GM18909 (cell line): Measurements from ENCODE around the gene HOXA3.

Source experiments
- ATAC-seq: cut with Tn5 transposase; IDR thresholded peaks from one replicate; pipeline ENCODE4 v1.9.1; 2021; ENCODE audit warnings: mild to moderate bottlenecking; ENCODE audit not compliant: unreplicated experiment, poor library complexity

HOXA3 gene

DNA sequence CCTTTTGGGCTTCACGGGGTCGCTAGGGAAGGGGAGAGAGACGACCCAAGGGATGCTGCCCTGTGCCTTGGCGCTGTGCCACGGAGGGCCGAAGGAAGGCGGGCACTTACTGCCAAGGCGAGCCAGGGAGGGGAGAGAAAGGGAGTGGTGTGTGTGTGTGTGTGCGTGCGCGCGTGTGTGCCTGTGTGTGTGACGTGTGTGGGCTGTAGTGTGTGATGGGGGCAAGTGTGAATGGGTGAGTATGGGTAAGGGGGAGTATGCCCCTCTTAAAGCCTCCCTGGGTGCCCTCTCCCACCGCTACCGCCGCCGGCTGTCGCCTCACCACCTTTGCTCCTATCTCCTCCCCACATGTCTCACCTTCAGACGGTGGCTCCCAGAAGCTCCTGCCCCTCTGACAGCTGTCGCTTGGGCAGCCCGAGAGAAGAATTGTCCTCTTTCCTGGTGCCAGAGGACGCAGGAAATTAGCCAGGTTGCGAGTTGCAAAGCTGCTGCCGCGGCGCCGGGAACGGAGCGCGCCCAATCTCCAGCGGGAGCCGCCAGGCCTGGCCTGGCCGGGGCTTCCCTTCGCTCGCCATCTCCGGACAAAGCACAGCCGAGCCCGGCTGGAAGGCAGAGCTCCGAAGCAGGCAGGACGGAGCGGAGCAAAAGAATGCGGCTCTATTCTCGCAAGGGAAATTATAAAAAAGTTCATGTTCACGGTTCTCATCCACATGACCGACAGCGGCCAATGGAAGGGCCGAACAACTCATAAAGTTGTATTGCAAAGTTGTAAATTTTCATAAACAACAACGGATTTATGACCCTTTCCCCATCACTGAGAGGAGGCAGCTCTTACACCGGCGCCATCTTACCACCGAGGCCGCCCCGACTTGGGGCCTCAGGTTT is at the start of gene HOXA3:
Gene HOXA3, minus strand, starts transcription at position 653 of the 885 bp plus-strand sequence. CDS start 41,943 bp downstream, outside the sequence.
- no peak for ATAC-seq

DNA sequence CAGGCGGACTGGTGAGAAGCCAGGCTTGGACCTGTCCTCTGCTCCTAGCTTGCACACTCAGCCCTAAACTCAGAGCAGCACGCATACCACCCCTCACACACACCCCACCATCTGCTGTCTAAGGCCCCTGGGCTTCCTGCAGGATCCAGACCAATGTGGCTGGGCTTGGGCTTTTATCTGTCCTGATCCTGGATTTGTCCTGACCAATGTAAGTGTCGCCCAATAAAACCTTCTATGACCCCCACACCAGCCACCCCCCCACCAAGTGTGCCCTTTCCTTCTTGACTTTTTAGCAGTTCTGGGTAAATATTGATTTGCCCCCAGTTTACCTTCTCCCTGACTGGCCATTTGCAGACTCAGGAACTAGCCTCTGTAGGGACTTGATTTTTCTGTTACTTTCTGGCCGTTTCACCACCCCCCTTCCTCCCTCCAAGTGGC is 49.2 kb upstream of the HOXA3 start:
- ATAC-seq = no peak

DNA sequence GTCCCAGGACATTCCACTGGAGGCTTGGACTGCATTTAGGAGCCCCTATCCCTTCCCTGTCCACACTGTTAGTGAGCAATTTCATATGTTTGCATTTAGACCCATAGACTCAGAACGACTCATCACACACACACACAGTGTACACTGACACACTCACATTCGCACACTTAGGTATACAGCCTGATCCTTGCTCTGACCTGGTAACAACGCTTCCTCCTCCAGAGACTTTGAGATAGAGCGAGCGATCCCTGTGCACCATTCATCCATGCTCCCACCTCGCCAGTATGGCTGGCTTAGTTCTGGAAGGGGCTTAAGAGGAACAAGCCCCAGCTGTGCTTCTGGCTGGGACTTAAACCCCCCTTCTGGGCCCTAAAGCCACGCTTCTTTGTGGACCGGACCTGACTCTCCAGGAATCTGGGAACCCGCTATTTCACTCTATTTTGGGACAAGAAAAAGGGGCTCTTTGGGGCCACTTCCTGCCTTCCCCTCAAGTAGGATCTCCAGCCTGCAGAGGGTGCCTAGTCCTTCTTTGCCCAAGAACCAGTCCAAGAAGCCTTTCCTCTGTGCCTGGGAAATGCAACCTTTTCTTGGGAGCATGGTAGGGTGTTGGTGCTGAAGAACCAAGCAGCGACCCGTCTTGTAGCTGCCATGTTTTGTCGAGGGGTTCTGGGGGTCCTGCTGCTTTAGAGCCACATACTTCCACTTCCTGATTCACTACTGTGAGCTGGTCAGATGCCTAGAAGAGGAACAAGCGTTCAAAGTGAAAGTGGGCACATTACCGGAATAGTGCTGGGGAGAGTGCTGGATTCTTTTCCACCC is 48.6 kb upstream of the HOXA3 start:
- ATAC-seq = no peak

DNA sequence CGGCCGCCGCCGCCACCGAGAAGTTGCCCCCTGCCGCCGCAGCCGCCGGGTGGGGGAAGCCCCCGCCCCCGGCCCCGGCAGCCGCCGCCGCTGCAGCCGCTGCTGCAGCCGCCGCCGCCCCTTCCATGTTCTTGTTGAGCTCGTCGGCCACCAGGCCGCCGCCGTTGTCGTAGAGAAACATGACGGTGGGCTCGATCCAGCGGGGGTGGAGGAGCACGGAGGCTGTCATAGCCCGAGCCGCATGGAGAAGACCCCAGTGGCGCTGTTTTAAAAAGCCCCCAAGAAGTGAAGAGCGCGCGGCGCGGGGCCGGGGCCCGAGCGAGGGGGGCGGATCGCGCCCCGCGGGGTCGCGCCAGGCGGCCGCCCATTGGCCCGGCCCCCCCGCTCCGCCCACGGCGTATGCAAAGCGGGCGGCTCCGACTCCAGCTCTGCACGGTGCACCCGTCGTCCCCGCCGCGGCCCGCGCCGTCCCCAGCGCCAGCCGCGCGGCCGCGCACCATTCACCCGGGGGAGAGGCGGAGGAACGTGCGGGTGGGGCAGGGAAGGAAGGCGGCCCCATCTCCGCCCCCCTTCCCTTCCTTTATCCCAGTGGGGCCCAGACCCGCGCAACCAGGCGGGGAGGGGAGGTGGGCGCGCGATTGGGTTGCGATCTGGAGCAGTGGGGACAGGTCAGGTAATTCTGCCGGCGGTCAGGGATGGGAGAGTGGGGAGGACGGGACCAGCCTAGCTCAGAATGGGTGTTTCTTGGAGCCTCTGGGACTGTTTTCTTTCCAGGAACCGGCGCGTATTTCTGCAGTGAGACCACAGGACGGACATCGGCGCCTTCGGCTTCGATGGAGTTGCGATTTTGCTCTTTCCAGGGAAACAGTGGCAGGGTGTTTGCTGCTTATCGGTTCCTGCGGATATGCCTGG is 47.7 kb upstream of the HOXA3 start, which contains the start of gene HOXA13:
Gene HOXA13, minus strand, starts transcription at position 243 of the 912 bp plus-strand sequence. Its CDS starts 14 bp downstream, at position 229.
- no peak for ATAC-seq

DNA sequence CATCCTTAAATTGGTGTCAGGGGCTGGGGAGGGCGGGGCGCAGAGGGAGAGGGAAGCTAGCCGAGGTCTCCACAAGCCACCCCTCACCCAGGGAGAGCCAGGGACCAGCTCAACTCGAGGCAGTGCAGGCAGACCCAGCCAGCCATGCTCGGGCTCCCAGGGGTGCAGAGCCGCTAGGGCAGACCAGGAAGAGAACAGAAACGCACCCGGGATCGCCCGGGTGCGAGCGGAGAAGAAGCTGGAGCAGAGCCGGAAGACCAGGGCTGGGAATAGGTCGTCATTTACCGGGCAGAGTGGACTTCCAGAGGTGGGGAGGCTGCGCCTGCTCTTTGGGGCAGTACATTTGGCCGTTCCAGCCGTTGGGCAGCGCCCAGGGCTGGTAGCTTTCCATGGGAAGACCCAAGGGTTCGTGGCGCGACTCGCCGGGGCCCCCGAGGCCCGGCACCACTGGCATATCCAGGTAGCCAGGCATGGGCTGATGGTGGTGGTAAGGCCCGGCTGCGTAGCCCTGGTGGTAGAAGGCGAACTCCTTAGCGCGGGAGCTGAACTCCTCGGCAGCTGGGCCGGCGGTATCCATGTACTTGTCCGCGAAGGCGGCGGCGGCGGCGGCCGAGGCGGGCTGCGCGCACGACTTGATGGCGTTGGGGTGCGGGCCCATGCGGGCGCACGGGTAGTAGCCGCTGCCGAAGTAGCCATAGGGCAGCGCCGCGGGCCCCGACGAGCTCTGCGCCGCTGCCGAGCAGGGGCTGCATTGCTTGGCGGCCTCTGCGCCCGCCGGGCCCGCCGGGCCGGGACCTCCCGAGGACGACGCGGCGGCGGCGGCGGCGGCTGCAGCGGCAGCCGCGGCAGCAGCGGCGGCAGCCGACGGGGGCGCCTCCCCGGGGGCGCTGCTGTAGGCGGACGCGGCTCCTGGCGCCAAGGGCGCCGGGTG is 46.8 kb upstream of the HOXA3 start:
- ATAC-seq = no peak

DNA sequence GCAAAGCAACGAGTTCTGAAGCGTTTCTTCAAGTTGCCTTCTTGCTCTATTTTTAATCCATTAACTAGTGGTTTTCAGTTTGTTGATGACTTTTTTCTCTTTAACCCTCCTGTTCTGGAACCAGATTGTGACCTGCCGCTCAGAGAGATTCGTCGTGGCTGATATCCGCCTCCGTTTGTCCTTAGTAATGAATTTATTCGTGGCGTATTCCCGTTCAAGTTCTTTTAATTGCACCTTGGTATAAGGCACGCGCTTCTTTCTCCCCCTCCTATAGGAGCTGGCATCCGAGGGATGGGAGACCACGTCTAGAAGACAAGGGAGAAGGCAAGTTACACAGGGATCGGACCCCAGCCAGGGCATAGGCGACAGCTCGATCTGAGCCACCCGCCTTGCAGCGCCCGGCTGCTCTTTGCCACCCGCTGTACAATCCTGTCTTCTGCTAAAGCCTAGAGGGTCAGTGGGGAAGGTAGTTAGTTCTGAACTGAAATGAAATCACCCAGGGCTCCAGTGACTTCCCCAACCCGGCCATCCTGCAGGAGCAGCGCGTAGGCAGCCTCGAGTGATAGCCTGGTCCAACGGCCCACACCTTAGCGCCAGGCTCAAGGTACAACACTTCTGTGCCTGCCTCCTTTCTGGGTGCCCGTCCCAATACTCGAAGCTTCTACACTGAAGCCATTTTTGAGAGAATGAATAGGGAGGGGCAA is 45.9 kb upstream of the HOXA3 start:
- ATAC-seq = no peak

DNA sequence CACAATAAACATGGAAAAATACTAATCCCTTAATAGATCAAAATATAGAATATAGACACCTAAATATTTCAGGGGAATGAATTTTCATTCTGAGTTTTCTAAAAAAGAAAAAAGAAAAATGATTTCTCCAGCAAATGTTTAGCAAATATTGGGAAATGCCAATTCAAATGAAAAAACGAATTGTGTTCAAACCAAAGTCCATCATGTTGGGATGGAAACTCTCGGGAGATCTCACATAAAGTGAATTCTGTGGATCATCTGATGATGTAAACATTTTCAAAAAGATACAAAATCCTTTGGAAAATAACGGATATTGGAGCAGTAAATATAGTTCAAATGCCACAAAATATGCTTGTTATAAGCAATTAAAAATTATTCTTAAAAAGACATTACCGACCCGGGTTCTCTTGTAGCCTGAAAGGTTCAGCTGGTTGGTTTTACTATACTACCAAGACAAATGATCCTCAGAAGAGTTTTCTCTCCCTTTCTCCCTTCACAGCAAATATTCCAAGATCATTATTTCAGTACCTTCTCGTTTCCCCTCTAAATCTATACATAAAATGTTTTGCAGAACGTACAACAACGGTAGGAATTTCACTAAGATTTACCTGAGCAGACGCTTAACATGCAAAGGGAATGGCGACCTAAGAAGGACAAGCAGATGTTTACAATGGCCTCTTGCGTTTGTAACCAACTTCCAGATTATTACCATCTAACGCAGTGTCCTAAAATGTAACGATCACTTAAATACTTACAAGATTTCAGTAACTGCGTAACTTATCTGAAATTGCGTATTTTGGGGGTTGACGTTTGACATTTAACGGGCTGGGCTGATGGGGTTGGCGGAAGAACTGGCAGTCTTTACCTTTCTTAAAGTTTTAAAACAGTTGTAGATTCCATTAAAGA is 45.0 kb upstream of the HOXA3 start:
- ATAC-seq = no peak

DNA sequence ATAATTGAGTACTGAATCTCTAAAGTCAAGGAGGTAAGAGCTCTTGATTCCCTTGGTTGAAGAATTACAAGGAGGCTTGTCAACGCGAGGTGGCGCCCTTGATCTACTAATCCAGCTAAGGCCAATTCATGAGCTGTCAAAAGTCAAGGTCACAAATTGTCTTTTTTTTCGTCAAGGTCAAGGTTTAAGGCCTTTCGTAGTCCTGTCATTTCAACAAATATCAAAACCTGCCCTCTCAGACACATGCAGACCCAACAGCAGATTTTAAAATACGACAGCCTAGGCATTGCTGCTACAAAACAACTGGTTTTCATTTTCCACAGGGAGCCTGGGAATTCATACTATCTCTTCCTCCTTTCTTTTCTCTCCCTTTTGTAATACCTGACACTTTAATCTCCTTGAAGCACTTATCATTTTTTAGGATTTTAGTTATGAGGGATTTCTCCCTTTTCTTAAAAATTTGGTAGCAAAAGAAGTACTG is 43.9 kb upstream of the HOXA3 start:
- no peak for ATAC-seq

DNA sequence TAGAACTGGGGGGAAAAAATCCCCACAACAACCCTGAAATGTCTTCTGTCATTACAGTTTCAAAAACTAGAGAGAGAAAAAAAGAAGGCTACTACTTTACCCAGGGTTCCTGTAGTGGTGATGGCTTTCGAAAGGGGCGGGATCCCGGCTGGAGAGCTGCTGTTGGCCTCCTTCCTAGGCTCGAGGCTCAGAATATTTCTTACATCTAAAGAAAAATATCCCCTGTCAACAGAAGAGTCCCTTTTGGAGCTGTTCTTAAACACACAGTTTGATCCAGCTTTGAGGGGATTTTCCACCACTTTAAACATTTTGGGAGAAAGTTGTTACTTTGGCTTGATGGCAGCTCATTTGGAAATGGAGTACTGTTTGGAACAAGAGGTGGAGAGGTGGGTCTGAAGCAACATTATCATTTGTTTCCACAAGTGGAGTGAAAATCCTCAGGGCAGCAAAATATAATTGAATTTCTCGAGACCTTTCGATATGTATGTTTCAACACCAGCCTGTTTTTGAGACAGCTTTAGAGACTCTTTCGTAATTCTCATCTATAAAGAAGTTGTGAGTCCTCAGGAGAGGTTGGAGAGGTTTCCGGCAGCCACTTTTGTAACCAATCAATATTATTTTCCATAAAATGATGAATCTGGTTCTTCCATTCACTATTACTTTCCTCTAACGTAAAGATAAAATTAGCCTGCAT is 42.5 kb upstream of the HOXA3 start:
- ATAC-seq = no peak

DNA sequence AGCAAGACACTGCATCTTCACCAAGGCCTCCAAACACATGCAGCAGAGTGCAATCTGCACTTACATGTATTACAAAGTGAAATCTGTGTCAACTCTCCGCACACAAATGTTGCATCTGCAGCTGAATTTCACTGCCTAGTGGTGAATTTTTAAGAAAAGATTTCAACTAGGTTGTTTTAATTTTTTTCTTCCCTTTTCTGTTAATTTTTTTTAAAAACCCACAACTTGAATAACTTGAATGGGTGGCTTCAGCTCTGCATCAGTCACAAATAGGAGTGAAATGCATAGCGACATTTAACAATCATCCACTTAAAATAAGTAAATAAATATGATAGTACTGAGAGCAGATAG is 41.6 kb upstream of the HOXA3 start:
- no peak for ATAC-seq

DNA sequence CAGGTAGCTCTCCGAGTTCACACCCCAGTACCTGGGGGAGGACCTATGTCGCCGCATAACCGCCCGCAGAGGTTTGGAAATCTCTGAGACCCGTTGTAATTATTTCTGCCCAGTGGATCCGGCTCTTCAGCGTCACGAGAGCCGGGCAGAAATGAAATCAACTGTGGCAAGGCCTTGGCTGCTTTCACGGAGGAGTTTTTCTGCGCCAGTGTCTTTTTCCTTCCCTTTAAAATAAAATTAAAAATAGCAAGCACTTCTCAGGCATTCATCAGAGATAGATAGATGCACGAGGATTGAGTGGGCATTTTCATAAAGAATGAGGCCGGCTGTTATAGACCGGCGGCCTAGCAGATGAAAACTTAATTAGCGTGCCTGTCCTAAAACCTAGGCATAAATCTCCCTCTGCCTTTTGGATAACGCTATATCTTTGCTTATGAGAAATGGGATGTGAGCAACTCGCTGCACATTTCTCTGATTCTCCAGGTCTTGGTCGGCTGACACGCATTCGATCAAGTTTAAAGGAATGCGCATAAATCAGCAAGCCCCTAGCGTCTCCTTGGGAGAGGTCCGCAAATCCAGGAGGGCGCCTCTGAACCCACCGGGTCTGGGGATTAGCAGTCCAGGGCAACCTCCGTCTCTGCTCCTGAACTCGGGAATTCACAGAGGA is 41.1 kb upstream of the HOXA3 start:
- ATAC-seq = no peak

DNA sequence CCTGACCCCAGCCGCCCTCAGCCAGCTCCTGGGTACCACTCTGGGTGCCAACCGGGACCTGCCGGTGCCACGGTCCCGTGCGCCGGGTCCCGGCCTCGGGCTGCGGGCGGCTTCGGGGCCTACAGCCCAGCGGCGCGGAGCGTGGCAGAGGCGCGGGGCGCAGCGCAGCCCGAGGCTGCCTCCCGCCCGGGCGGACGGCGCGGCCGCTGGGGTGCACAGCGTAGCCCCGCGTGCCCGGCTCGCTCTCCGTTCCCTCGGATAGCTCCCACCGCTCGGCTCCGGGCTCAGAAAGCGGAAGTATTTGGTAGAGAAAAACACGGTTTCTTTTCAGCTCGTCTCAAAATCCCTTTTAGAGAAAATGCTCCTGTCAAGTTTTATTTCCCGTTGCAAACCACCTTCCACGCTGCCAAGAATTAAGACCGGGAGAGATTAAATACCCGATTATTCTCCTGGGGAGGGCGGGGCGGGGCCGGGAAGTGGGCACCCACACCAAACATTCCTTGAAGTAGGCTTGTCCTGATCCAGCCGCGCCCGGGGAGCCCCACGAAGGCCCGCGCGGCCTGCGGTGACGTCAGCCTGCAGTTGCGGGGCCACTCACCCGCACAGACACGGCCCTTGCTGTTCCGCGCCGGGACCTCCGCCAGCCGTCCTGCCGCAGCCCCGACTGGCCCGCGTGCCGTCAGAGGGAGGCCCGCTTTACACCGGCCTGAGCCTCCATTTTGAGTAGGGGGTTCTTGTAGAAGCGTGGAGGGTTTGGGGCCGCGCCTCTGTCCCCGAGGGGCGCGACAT is 40.4 kb upstream of the HOXA3 start:
- no peak for ATAC-seq

DNA sequence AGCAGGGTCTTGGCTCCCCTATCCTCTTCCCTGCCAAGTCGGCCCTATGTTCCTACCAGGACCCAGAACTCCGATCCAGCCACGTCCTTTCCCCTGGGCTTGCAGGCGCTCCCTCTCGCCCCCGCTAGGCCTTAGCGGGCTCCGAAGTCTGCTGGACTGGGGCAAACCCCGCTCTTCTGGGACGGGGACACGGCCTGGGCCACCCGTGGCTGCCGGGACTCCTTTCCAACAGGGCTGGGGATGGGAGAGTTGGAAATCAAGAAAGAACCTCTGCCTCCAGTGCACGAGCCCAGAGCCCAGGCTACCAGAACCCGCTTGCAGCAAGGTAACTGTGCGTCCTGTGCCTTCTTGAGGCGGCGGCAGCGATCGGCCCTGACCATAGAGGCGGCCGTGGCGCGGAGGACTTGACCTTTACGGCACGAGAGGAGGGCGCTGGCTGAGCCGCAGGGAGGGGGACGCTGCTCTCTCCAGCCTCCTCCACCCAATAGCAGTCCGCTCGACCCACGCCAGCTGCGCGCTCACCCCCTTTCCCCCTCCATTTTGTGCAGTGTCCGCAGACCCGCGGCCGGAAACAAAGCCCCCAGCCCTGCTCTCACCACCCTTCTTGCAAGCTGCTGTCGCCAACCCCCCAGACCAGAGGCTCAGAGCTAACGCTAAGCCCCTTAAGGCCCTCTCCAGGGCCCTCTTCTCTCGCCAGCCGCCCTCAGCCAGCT is 39.6 kb upstream of the HOXA3 start:
- ATAC-seq = no peak

DNA sequence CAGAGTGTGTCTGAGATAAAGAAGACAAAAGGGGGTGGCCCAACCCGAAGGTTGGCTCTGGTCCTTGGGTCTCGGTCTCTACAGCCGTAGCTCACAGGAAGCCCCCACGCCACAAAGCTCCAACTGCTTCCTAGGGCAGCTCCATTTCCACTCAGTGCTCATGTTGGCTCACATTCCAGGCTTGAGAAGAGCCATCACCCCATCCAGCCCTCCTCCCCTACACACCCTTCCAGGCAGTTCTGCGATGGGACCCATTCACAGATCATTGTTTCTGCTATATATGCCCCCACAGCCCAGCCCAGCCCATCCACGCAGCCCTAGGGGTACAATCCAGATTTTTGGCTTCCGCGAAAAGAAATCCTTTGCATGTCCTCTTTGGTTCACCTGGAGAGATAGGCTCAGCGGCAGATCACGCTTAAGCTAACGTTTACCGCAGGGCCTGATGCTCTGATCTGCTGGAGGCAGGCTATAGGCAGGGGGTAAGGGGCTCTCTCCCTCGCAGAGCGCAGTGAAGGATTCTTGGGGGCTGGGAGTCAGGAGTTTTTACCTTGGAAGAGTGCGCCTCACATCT is 38.9 kb upstream of the HOXA3 start:
- no peak for ATAC-seq
